Loucy (cell line): ENCODE data around the gene TLNRD1.

Source experiments
- EZH2phosphoT487 ChIP-seq: fragments of 200-600 bp; IDR thresholded peaks from 2 replicates; pipeline ENCODE4 v1.6.1; 2018; ENCODE audit warnings: antibody characterized with exemption, mild to moderate bottlenecking, moderate library complexity, borderline replicate concordance
- TF ChIP-seq, protein P1 (sequence below): fragments of 200-600 bp; sonication (generic); conservative IDR thresholded peaks from 2 replicates; pipeline ENCODE4 v1.5.1; 2014; ENCODE audit warnings: mild to moderate bottlenecking, antibody characterized with exemption, low read length

DNA sequence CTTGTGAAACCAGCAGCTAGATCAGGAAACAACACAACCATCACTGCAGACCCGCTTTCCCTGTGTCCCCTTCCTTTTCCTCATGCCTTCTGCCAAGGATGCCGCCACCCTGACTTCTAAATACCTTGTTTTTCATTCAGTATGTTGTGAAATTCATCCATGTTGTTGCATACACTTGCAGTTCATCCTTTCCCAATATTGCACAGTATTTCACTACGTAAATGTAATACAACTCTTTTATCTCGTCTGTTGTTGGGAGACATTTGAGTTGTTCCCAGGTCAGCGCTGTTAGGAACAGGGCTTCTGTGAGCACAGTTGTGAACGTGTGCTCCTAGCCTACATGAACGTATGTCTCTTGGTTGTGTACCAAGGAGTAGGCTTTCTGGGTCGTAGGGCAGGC lies 24.2 kb downstream of the TLNRD1 start:
- TF ChIP-seq, protein P1, sequence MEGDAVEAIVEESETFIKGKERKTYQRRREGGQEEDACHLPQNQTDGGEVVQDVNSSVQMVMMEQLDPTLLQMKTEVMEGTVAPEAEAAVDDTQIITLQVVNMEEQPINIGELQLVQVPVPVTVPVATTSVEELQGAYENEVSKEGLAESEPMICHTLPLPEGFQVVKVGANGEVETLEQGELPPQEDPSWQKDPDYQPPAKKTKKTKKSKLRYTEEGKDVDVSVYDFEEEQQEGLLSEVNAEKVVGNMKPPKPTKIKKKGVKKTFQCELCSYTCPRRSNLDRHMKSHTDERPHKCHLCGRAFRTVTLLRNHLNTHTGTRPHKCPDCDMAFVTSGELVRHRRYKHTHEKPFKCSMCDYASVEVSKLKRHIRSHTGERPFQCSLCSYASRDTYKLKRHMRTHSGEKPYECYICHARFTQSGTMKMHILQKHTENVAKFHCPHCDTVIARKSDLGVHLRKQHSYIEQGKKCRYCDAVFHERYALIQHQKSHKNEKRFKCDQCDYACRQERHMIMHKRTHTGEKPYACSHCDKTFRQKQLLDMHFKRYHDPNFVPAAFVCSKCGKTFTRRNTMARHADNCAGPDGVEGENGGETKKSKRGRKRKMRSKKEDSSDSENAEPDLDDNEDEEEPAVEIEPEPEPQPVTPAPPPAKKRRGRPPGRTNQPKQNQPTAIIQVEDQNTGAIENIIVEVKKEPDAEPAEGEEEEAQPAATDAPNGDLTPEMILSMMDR: no peak
- no peak for TF ChIP-seq EZH2phosphoT487
